ENCODE data around the gene FAH. TPM values are rescaled to one million over a fixed set of nuclear protein-coding genes. Genes with fewer than 3 reads are reported as not detected.
"Not testable (repeated sequence)": the region's sequence is repeated elsewhere in the genome, so short reads cannot be mapped to it uniquely, and the experiment has no call there.

Gene FAH
- total and polyA plus RNA-seq, 2 donors from 2014 or later = 34.7 to 121 TPM

GRCh38 chr15:80153900-80154299 lies 1.1 kb downstream of the FAH start:
- Histone ChIP-seq H3K27me3 (ENCODE audit: control insufficient read depth, insufficient read depth, low read length) (no peaks in the 10 kb centered on the region), H3K9me3 (ENCODE audit: control insufficient read depth in 2 of 3, insufficient read depth in 1 of 3, low read length in 3 of 3) (no peaks in the 10 kb centered on the region), H3K4me3 (ENCODE audit: low read length in 3 of 3) (peak overlapping the region; percentile 81 to 89 (median 88)), H3K9ac (ENCODE audit: low read length in 3 of 3) (peak overlapping the region in 1 of 3 donors; percentile 70), H3K27ac (ENCODE audit: low read depth in 2 of 2, low read length in 2 of 2) (no peak overlapping the region), H3K4me1 (ENCODE audit: control insufficient read depth in 2 of 3, insufficient read depth in 2 of 3, low read depth in 1 of 3, low read length in 3 of 3) (peaks cover 0 to 32% (median 16%) of the 10 kb centered on the region in 3 donors), H3K36me3 (ENCODE audit: control insufficient read depth in 2 of 3, insufficient read depth in 3 of 3, low read length in 3 of 3) (peaks cover 0 to 5% (median 0%) of the 10 kb centered on the region in 3 donors)
- TF ChIP-seq, protein P1, sequence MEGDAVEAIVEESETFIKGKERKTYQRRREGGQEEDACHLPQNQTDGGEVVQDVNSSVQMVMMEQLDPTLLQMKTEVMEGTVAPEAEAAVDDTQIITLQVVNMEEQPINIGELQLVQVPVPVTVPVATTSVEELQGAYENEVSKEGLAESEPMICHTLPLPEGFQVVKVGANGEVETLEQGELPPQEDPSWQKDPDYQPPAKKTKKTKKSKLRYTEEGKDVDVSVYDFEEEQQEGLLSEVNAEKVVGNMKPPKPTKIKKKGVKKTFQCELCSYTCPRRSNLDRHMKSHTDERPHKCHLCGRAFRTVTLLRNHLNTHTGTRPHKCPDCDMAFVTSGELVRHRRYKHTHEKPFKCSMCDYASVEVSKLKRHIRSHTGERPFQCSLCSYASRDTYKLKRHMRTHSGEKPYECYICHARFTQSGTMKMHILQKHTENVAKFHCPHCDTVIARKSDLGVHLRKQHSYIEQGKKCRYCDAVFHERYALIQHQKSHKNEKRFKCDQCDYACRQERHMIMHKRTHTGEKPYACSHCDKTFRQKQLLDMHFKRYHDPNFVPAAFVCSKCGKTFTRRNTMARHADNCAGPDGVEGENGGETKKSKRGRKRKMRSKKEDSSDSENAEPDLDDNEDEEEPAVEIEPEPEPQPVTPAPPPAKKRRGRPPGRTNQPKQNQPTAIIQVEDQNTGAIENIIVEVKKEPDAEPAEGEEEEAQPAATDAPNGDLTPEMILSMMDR (IDR thresholded peaks at IDR 0.05; ENCODE audit: borderline replicate concordance, extremely low read depth, insufficient read depth) = no peak
- DNase-seq (no peak), FAIRE-seq (no peak)
- intact Hi-C loops (cut with DNase I) = no loop called here

DNA sequence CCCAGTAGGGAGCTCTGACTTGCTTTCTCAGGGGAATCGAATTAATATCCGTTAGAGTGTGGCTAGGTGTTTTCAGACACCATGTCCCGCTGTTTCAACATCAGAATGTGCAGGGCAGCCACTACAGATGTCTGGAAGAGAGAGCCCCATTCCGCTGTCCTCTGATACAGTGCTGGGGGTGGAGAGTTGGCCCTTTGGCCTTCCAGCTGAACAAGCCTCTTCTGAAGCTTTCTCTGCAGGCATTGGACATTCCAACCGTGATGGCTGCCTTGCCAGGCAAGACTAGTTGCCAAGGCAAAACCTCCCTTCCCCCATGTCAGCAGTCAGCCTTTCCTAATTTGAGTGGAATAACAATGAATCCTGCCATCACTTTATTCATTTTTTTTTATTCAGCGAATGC lies 1.5 kb downstream of the FAH start:
- intact Hi-C loops (cut with DNase I) = no loop called here
- no peak for FAIRE-seq

DNA sequence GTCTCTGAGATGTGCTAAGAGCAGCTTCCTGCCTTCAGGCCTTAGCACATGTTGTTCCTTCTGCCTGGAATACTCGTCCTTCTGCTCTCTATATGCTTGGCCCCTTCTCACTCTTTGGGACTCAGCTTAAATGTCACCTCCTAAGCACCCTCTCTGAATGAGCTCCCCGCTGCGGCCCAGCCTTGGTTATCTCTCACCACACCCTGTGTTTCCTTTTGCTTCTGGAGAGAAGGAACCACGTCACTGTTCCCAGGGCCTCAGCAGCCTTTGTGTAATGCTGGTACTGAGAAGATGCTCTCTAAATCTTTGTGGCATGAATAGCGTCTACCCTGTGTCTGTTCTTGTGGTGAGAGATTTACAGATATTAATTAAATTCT lies 2.2 kb downstream of the FAH start:
- Histone ChIP-seq H3K36me3 (ENCODE audit: control insufficient read depth in 2 of 3, insufficient read depth in 3 of 3, low read length in 3 of 3) (peaks cover 0 to 11% (median 7%) of the 10 kb centered on the region in 3 donors), H3K9me3 (ENCODE audit: control insufficient read depth in 2 of 3, insufficient read depth in 1 of 3, low read length in 3 of 3) (no peaks in the 10 kb centered on the region), H3K9ac (ENCODE audit: low read length in 3 of 3) (no peak overlapping the region), H3K27ac (ENCODE audit: low read depth in 2 of 2, low read length in 2 of 2) (no peak overlapping the region), H3K27me3 (ENCODE audit: control insufficient read depth, insufficient read depth, low read length) (no peaks in the 10 kb centered on the region), H3K4me3 (ENCODE audit: low read length in 3 of 3) (peak overlapping the region in 1 of 3 donors; percentile 42), H3K4me1 (ENCODE audit: control insufficient read depth in 2 of 3, insufficient read depth in 2 of 3, low read depth in 1 of 3, low read length in 3 of 3) (peaks cover 0 to 32% (median 16%) of the 10 kb centered on the region in 3 donors)
- TF ChIP-seq, protein P1 (IDR thresholded peaks at IDR 0.05; ENCODE audit: borderline replicate concordance, extremely low read depth, insufficient read depth) = no peak
- FAIRE-seq (no peak), DNase-seq (no peak)
- intact Hi-C loops (cut with DNase I) = no loop called here

More for the DNA sequence above, 1.5 kb downstream of the FAH start:
- peaks cover 0 to 5% (median 1%) of the 10 kb centered on the region in 3 donors for H3K36me3 ChIP-seq (ENCODE audit: control insufficient read depth in 2 of 3, insufficient read depth in 3 of 3, low read length in 3 of 3)
- H3K4me3 ChIP-seq (ENCODE audit: low read length in 3 of 3) = peak overlapping the region in 2 of 3 donors; percentile 88 to 89
- DNase-seq = no peak
- no peak overlapping the region for H3K9ac ChIP-seq (ENCODE audit: low read length in 3 of 3)
- no peaks in the 10 kb centered on the region for H3K27me3 ChIP-seq (ENCODE audit: control insufficient read depth, insufficient read depth, low read length)
- TF ChIP-seq, protein P1 (IDR thresholded peaks at IDR 0.05; ENCODE audit: borderline replicate concordance, extremely low read depth, insufficient read depth) = no peak
- no peak overlapping the region for H3K27ac ChIP-seq (ENCODE audit: low read depth in 2 of 2, low read length in 2 of 2)
- H3K9me3 ChIP-seq (ENCODE audit: control insufficient read depth in 2 of 3, insufficient read depth in 1 of 3, low read length in 3 of 3) = no peaks in the 10 kb centered on the region
- peaks cover 0 to 32% (median 16%) of the 10 kb centered on the region in 3 donors for H3K4me1 ChIP-seq (ENCODE audit: control insufficient read depth in 2 of 3, insufficient read depth in 2 of 3, low read depth in 1 of 3, low read length in 3 of 3)

DNA sequence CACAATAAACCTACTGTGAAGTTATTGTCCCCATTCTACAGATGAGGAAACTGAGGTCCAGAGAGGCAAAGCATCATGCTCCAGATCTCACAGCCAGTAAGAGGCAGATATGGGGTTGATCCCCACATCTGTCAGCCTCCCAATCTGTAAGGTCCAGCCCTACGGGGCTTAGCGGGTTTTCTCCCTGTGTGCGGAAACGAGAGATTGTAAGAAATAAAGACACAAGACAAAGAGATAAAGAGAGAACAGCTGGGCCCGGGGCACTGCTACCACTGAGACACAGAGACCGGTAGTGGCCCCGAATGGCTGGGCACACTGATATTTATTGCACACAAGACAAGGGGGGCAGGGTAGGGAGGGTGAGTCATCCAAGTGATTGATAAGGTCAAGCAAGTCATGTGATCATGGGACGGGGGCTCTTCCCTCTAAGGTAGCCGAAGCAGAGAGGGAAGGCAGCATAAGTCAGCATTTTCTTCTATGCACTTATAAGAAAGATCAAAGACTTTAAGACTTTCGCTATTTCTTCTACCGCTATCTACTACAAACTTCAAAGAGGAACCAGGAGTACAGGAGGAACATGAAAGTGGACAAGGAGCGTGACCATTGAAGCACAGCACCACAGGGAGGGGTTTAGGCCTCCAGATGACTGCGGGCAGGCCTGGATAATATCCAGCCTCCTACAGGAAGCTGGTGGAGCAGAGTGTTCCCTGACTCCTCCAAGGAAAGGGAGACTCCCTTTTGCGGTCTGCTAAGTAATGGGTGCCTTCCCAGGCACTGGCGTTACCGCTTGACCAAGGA lies 2.8 kb downstream of the FAH start:
- H3K4me1 ChIP-seq (ENCODE audit: control insufficient read depth in 2 of 3, insufficient read depth in 2 of 3, low read depth in 1 of 3, low read length in 3 of 3) = peaks cover 0 to 32% (median 20%) of the 10 kb centered on the region in 3 donors
- intact Hi-C loops (cut with DNase I) = not testable (repeated sequence)

More for the DNA sequence above, 2.8 kb downstream of the FAH start:
- Histone ChIP-seq H3K36me3 (ENCODE audit: control insufficient read depth in 2 of 3, insufficient read depth in 3 of 3, low read length in 3 of 3) (peaks cover 0 to 11% (median 9%) of the 10 kb centered on the region in 3 donors), H3K4me3 (ENCODE audit: low read length in 3 of 3) (peak overlapping the region in 1 of 3 donors; percentile 42)
- FAIRE-seq; H3K9me3 ChIP-seq (ENCODE audit: control insufficient read depth in 2 of 3, insufficient read depth in 1 of 3, low read length in 3 of 3); H3K27me3 ChIP-seq (ENCODE audit: control insufficient read depth, insufficient read depth, low read length); H3K27ac ChIP-seq (ENCODE audit: low read depth in 2 of 2, low read length in 2 of 2); H3K9ac ChIP-seq (ENCODE audit: low read length in 3 of 3): not testable (repeated sequence)
- peak in 4 of 5 donors; percentile 23 to 60 (median 37) for DNase-seq

Data from kidney (tissue), 14 donors.